ENCODE results near the gene VAV3.

VAV3 gene

GRCh38 chr1:107879346-107879745 is 85.6 kb downstream of the VAV3 start:
- Mint-ChIP-seq H3K4me1 (peaks cover 10% of the 10 kb centered on the region), H3K27me3 (ENCODE audit: low read depth) (no peaks in the 10 kb centered on the region), H3K9me3 (peaks cover 9% of the 10 kb centered on the region), H3K4me3 (no peak overlapping the region), H3K27ac (peak overlapping the region in 1 of 3 experiments; percentile 17), H3K36me3 (ENCODE audit: low read depth) (no peaks in the 10 kb centered on the region)
- TF ChIP-seq CTCF (IDR thresholded peaks at IDR 0.05; ENCODE audit: unreplicated experiment in 3 of 3) = no peak

- Mint-ChIP-seq H3K27me3 (ENCODE audit: low read depth) (no peaks in the 10 kb centered on the region), H3K4me3 (no peak overlapping the region), H3K27ac (no peak overlapping the region), H3K9me3 (peaks cover 9% of the 10 kb centered on the region), H3K4me1 (peaks cover 10% of the 10 kb centered on the region), H3K36me3 (ENCODE audit: low read depth) (no peaks in the 10 kb centered on the region)
- no peak for TF ChIP-seq CTCF (IDR thresholded peaks at IDR 0.05; ENCODE audit: unreplicated experiment in 3 of 3)
Measured at GRCh38 chr1:107877745-107878144, 87.2 kb downstream of the VAV3 start.

GRCh38 chr1:107877092-107877491 is 87.9 kb downstream of the VAV3 start:
- H3K36me3 Mint-ChIP-seq (ENCODE audit: low read depth) = no peaks in the 10 kb centered on the region
- H3K9me3 Mint-ChIP-seq = peaks cover 9% of the 10 kb centered on the region
- H3K4me1 Mint-ChIP-seq = peaks cover 10% of the 10 kb centered on the region
- TF ChIP-seq CTCF (IDR thresholded peaks at IDR 0.05; ENCODE audit: unreplicated experiment in 3 of 3) = no peak
- no peaks in the 10 kb centered on the region for H3K27me3 Mint-ChIP-seq (ENCODE audit: low read depth)
- peak overlapping the region in 1 of 3 experiments; percentile 19 for H3K27ac Mint-ChIP-seq
- H3K4me3 Mint-ChIP-seq = no peak overlapping the region

GRCh38 chr1:107875689-107876088 is 89.3 kb downstream of the VAV3 start:
- H3K4me1 Mint-ChIP-seq = peaks cover 14% of the 10 kb centered on the region
- H3K27ac Mint-ChIP-seq = no peak overlapping the region
- no peak overlapping the region for H3K4me3 Mint-ChIP-seq
- peaks cover 9% of the 10 kb centered on the region for H3K9me3 Mint-ChIP-seq
- TF ChIP-seq CTCF (IDR thresholded peaks at IDR 0.05; ENCODE audit: unreplicated experiment in 3 of 3) = no peak
- H3K27me3 Mint-ChIP-seq (ENCODE audit: low read depth) = no peaks in the 10 kb centered on the region
- no peaks in the 10 kb centered on the region for H3K36me3 Mint-ChIP-seq (ENCODE audit: low read depth)

GRCh38 chr1:107874221-107874620 is 90.8 kb downstream of the VAV3 start:
- no peak for TF ChIP-seq CTCF (IDR thresholded peaks at IDR 0.05; ENCODE audit: unreplicated experiment in 3 of 3)
- Mint-ChIP-seq H3K27ac (no peak overlapping the region), H3K36me3 (ENCODE audit: low read depth) (no peaks in the 10 kb centered on the region), H3K4me3 (no peak overlapping the region), H3K27me3 (ENCODE audit: low read depth) (no peaks in the 10 kb centered on the region), H3K4me1 (peaks cover 14% of the 10 kb centered on the region), H3K9me3 (peaks cover 14% of the 10 kb centered on the region)

- peaks cover 13% of the 10 kb centered on the region for H3K4me1 Mint-ChIP-seq
- TF ChIP-seq CTCF (IDR thresholded peaks at IDR 0.05; ENCODE audit: unreplicated experiment in 3 of 3) = no peak
- no peak overlapping the region for H3K4me3 Mint-ChIP-seq
- H3K27ac Mint-ChIP-seq = peak overlapping the region in 2 of 3 experiments; percentile 12 to 21
- peaks cover 14% of the 10 kb centered on the region for H3K9me3 Mint-ChIP-seq
- H3K27me3 Mint-ChIP-seq (ENCODE audit: low read depth) = no peaks in the 10 kb centered on the region
- H3K36me3 Mint-ChIP-seq (ENCODE audit: low read depth) = no peaks in the 10 kb centered on the region
Measured at GRCh38 chr1:107871687-107872395, 93.1 kb downstream of the VAV3 start.

All from nephron (organoid).